ENCODE results near the gene DNAH14.

DNA sequence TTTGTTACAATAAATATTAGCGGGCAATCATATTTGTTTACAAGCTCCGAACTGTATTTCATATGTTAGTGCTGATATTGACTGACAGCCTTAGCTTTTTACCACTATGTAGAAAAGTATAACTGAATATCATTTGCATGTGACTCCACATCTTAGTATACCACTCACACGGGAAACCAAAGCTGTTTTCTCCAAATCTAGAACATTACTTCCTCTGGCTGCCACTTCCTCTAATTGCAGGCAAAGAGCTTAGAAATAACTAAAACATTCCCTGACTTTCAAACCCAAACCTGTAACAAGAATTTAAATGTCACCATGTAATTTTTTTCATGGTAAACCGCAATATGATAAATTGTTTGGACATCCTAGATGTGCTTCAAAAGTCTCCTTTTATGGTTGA is 323.7 kb downstream of the DNAH14 start:
- TF ChIP-seq YY1 (IDR thresholded peaks at IDR 0.05; ENCODE audit: insufficient read depth, insufficient read length) (no peak), SUZ12 (IDR thresholded peaks at IDR 0.05; ENCODE audit: extremely low read depth, insufficient read depth, insufficient read length) (no peak), ZNF274 (IDR thresholded peaks at IDR 0.05; ENCODE audit: low read depth, low read length) (no peak)

All from NT2/D1 (cell line).